ENCODE results near the gene GDI2.

Gene GDI2

DNA sequence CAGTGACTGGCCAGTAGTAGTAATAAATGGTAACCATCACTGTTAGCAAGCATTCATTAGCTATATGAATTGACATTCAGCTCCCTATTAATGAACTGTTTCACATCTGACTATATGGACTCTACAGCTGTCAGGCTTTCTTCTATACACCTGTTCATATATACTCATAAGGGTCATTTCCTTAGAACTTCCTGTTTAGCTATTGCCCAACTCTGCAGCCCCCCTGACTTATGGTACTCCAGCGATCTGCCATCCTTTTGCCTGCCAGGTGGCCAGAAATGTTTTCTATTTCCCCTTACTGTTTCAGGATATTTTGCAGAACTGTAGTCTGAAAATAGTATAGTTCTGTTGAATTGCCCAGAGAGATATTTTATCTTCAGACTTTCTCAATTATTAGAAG lies 72.0 kb downstream of the GDI2 start:
- DNase-seq (ENCODE audit: low read depth) = no peak

DNA sequence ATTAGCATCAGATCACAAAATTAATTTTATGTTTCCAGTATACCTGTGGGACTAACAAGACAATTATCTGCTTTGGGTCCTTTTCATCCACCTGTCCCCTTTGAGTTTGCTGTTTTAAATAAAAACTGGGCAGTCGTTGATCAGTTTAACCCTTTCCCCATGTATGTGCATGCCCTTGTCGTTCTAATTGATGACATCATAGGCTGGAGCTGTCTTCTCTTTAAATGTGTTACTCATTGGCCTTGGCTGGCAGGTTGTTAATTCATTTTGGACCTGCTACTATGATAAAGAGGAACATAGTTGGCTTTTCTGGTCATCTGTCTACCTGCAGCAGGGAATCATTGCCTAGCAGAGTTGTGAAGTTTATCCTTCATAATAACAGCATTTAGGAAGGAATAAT lies 74.8 kb downstream of the GDI2 start:
- DNase-seq (ENCODE audit: low read depth) = no peak

DNA sequence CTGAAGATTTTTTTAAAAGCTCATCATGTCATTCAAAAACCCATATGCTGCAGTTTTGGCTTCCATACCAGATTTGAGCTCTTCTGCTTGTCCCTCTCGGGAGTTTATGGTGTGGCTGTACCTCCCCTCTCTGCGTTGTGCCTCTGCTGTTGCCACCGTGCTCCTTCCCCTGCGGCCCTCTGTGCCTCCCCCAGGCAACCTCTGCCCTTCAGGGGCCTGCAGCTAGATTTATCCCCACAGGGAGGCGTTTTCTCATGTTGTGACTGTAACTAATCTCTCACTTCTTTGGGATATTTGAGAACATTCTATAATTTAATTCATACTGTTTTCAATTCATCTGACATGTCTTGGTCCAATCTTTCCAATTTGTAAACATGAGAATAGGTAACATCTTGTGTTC lies 75.9 kb downstream of the GDI2 start:
- no peak for DNase-seq (ENCODE audit: low read depth)

DNA sequence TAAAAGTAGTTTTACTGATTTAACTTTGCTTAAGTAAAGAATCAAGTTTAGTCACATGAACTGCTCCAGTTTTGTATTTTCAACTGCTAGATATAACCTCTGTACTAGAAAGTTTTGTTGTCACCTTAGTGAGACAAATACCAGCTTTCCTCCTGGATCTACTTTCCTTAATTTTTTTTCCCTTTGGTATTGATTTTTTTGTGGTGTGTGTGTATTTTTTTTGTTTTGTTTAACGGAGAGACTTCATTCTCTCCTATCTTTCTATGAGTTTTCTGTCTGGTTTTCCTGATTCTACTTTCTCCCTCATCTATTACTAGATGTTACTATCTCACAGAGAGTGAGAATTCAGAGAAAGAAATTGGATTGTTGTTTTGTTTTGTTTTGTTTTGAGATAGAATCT lies 76.6 kb downstream of the GDI2 start:
- DNase-seq (ENCODE audit: low read depth) = no peak

DNA sequence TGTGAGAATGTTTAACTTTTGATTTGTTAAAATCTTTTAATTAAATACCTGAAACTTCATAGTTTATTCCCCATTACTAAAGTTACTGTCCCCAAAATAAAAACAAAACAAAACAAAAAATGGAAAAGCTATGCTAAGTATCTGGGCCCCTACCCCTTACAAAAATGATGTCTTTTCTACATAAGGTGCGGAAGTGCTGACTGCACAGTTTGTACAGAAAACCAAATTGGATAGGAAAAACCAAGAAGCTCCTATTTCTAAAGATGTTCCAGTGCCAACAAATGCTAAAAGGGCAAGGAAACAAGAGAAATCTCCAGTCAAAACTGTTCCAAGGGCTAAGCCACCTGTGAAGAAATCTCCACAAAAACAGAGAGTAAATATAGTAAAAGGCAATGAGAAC lies 78.1 kb downstream of the GDI2 start:
- no peak for DNase-seq (ENCODE audit: low read depth)

DNA sequence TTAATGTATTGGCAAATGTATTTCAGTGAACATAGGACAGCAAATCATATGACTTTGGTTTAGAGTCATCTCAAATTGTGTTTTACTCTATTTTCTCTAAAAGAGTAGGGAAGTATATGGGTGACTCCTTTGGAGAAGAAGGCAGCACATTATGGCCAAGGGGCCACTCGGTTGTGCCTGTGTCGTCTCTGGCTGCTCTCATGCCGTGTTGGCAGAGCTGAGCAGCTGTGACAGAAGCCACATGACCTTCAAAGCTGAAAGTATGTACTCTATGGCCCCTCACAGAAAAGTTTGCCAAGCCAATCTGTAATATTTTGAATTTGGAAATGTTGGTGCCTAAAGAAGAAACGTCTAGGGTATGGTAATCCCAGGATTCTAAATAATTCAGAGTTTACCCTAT lies 81.1 kb downstream of the GDI2 start:
- DNase-seq (ENCODE audit: low read depth) = no peak

DNA sequence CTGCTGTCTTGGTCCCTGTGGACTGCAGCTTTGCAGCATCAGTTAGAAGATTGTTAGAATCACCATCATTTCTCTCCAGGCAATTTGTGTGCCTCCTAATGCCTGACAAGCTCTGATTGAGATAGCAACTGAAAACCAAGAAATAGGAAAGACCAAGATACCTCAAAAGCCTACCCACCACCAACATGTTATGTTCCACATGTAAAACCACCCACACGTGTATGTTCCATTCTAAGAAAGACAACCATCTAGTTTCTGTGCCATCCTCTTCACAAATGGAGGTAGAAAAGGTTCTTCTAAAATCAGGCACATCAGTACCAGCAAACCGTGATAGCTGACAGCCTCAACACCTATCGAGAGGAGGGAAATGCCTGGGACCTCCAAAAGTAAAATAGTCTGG lies 81.7 kb downstream of the GDI2 start:
- DNase-seq (ENCODE audit: low read depth) = no peak

DNA sequence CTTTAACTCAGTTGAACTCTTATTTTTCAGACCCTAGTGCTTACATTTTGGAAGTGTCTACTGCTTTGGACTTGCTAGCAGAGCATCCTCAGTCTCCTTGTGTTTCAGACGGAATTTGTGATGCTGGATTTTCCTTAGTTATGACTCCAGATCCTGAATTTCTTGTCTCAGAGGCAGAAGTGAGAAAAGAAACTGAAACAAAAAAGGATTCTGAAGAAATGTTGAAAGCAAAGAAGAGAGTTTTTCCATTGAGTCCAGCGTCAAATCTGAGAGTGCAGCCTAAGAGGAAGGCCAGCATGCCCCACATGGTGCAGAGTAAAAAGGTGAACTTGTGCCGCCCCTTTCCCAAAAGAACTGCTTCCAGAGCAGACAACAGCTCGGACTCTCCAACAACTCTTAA lies 82.5 kb downstream of the GDI2 start:
- no peak for DNase-seq (ENCODE audit: low read depth)

DNA sequence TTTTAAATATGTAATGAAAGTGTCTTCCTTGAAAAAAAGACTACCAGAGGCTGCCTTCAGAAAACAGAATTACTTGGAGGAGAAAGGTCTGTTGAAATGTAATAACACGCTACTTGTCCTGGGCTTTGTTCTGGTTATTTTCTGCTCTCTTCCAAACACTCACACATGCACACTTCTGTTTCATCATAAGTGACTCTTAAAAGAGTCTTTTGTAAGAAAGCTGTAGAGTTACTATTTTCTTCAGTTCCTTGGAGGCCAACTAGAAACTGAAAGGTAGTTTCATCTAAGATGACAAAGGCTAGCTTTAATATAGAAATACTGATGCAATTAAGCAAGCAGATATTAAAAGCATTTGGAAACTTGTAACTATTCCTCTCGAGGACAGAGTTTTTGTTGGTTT lies 89.5 kb downstream of the GDI2 start:
- no peak for DNase-seq (ENCODE audit: low read depth)

DNA sequence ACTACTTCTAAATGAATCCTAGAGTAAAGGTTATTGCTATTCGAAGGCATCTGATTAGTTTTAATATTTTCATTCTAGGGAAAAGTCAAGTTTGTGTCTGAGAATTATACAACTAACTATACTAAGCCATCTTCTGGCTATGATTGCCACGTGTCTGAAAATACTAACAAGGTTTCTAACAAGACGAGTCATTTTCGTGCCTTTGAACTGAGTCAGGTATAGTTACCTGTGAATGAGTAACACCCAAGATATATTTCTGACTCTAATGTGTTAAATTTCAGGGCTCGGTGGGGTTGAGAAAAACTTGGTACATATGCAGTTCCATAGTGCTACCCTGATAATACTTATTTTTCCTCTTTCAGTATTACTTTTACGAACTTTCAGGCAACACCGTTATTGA lies 93.1 kb downstream of the GDI2 start:
- DNase-seq (ENCODE audit: low read depth) = no peak

DNA sequence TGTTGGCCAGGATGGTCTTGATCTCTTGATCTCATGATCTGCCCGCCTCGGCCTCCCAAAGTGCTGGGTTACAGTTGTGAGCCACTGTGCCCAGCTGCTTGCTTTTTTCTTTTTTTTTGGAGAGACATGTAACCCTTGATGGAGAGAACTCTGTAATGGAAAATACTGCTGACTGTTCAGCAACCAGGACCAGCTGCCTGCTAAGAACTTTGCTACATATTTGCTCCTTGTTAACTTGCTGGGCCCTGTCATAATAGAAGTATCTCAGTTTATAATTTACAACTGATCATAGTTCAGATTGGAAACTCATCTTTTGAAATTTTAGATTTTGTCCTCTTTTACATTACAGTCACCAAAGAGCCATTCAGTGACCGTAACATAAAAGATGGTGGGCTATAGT lies 93.7 kb downstream of the GDI2 start:
- no peak for DNase-seq (ENCODE audit: low read depth)

Data from stimulated activated CD8-positive, alpha-beta memory T cell treated with anti-CD3 and anti-CD28 coated beads, Interleukin-15, amount 100 ng/mL, for 24 hours (primary cell).